Measurements from ENCODE around the gene MED12L. TPM values are rescaled to one million over a fixed set of nuclear protein-coding genes. Genes with fewer than 3 reads are reported as not detected.

The MED12L gene
- total RNA-seq, 1 donor from 2014 or later, result 1.3 TPM

DNA sequence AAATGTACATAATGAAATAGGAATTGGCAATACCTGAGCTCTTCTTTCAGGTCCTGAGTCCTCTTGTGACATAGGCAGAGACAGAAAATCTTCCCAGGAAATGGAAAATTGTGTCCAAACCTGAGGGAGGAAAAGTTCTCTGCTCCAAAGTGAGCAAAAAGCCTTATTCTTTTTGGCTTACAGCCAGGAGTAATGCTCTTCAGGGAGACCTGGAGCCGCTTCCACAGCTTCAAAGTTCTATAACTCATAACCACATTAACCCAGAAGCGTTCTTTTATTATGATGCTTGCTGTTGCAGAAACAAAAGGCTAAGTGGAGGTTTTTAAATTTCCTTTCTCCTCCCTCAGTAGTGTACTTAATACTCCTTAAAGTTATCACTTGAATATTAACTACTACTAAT lies 374.8 kb downstream of the MED12L start:
- H3K36me3 ChIP-seq (ENCODE audit: control insufficient read depth, insufficient read depth, low read length), result no peaks in the 10 kb centered on the region
- DNase-seq (ENCODE audit: low read depth), result no peak
- H3K27me3 ChIP-seq (ENCODE audit: control insufficient read depth, insufficient read depth, low read length), result no peaks in the 10 kb centered on the region
- peak overlapping the region; percentile 61 for H3K4me3 ChIP-seq (ENCODE audit: low read depth, low read length)
- TF ChIP-seq, protein P1, sequence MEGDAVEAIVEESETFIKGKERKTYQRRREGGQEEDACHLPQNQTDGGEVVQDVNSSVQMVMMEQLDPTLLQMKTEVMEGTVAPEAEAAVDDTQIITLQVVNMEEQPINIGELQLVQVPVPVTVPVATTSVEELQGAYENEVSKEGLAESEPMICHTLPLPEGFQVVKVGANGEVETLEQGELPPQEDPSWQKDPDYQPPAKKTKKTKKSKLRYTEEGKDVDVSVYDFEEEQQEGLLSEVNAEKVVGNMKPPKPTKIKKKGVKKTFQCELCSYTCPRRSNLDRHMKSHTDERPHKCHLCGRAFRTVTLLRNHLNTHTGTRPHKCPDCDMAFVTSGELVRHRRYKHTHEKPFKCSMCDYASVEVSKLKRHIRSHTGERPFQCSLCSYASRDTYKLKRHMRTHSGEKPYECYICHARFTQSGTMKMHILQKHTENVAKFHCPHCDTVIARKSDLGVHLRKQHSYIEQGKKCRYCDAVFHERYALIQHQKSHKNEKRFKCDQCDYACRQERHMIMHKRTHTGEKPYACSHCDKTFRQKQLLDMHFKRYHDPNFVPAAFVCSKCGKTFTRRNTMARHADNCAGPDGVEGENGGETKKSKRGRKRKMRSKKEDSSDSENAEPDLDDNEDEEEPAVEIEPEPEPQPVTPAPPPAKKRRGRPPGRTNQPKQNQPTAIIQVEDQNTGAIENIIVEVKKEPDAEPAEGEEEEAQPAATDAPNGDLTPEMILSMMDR (IDR thresholded peaks at IDR 0.05; ENCODE audit: insufficient read depth, low read length, poor library complexity, severe bottlenecking), result no peak

DNA sequence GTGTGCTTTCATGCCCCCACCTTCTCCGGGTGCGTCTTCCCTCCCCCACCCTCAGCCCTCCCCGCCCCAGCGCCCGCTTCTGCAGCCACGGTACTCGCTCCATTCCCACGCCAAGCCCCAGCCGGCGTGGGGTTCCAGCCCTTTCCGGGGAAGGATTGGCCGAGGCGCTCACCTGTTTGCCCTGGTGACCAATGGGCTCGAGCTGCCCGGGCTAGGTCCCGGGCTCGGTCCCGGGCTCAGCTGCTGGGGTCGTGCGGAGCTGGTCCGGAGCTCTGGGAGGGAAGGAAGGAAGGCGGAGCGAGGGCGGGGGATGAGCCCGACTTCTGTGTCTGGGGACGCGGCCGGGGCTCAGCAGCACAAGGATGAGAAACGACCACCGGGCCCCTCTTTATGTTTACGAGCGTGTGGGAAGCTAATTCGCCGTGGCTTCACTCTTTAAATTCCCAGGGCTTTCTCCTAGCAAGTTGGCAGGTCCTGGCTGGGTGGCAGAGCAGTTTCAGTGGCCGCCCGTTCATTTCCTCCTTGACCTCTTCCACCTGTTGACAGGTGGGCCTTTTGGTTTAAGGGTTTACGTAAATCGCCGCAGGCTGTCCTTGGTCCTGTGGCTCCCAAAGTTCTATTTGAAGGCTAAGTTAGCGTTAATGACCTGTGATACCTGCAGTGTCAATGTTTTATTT lies 375.4 kb downstream of the MED12L start, which contains the start of gene IGSF10:
IGSF10 (minus strand) TSS at position 288 of the 677 bp plus-strand sequence. CDS start 2,352 bp downstream, outside the sequence.
- TF ChIP-seq, protein P1 (IDR thresholded peaks at IDR 0.05; ENCODE audit: insufficient read depth, low read length, poor library complexity, severe bottlenecking), result no peak
- no peaks in the 10 kb centered on the region for H3K27me3 ChIP-seq (ENCODE audit: control insufficient read depth, insufficient read depth, low read length)
- peak within 1 kb of the TSS; percentile 61 for H3K4me3 ChIP-seq (ENCODE audit: low read depth, low read length)
- DNase-seq (ENCODE audit: low read depth), result no peak
- H3K36me3 ChIP-seq (ENCODE audit: control insufficient read depth, insufficient read depth, low read length), result no peaks in the 10 kb centered on the region

DNA sequence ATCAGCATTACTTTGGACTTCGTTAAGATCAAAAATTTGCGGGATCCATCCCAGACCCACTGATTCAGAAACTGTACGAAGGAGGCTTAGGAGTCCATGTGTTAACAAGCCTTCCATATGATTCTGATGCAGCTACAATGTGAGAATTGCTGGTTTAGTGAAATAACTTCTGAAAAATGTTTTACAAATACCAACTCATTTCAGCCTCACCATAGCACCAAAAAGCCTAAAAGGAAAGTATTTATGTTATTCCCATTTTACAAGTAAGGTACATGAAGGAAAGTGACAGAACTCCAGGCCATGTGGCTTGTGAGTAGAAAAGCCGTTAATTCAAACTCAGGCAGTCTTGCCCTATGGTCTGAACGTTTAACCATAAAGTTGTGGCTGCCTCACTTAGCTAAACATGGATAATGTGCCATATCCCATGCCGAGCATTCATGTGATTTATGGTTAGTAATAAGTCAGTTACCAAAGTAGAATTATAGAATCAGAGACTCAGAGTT lies 376.9 kb downstream of the MED12L start:
- Histone ChIP-seq H3K36me3 (ENCODE audit: control insufficient read depth, insufficient read depth, low read length) (no peaks in the 10 kb centered on the region), H3K4me3 (ENCODE audit: low read depth, low read length) (no peak overlapping the region), H3K27me3 (ENCODE audit: control insufficient read depth, insufficient read depth, low read length) (no peaks in the 10 kb centered on the region)
- TF ChIP-seq, protein P1 (IDR thresholded peaks at IDR 0.05; ENCODE audit: insufficient read depth, low read length, poor library complexity, severe bottlenecking), result no peak
- DNase-seq (ENCODE audit: low read depth), result no peak

DNA sequence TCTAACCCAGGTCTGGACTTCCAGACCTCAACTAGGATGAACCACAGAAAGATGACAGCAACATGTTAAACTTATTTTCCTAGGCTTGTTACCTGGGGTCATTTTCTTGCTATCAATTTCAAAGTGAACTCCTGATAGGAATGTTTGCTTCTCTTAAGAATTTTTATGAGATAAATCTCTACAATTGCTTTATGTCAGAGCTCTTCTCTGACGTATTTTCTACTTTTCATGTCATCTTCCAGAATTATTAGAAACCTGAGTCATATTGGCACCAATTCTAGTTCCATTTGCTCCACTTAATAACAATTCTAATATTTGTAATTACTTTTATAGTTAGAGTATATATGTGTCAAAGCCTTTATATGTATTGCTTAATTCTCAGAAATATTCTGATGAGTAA lies 377.5 kb downstream of the MED12L start:
- Histone ChIP-seq H3K36me3 (ENCODE audit: control insufficient read depth, insufficient read depth, low read length) (no peaks in the 10 kb centered on the region), H3K27me3 (ENCODE audit: control insufficient read depth, insufficient read depth, low read length) (no peaks in the 10 kb centered on the region), H3K4me3 (ENCODE audit: low read depth, low read length) (no peak overlapping the region)
- TF ChIP-seq, protein P1 (IDR thresholded peaks at IDR 0.05; ENCODE audit: insufficient read depth, low read length, poor library complexity, severe bottlenecking), result no peak
- no peak for DNase-seq (ENCODE audit: low read depth)

DNA sequence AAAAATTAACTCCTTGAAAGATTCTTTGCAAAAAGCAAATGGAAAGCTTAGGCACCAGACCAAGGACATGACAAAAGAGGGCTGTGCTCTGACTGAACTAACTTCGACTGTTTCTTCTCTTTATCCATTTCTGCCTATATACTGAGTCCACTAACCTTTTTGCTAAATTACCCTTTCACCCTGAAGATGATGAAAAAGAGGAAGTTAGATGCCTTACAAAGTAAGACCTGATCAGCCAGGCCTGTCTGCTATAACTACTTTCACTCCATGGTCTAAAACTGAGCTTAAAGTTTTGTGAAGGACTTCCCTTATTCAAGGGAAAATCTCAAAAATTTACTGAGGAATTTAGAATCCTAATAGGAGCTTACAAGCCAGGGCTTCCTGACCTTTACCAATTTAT lies 381.6 kb downstream of the MED12L start:
- DNase-seq (ENCODE audit: low read depth), result no peak
- Histone ChIP-seq H3K27me3 (ENCODE audit: control insufficient read depth, insufficient read depth, low read length) (no peaks in the 10 kb centered on the region), H3K36me3 (ENCODE audit: control insufficient read depth, insufficient read depth, low read length) (no peaks in the 10 kb centered on the region), H3K4me3 (ENCODE audit: low read depth, low read length) (no peak overlapping the region)
- TF ChIP-seq, protein P1 (IDR thresholded peaks at IDR 0.05; ENCODE audit: insufficient read depth, low read length, poor library complexity, severe bottlenecking), result no peak

Measured in kidney epithelial cell (primary cell).